Left kidney (tissue), 2 donors: Measurements from ENCODE around the gene NKPD1. TPM values are rescaled to one million over a fixed set of nuclear protein-coding genes. Genes with fewer than 3 reads are reported as not detected.

Experiments used
- DNase-seq: peaks from one replicate; pipeline ENCODE4 v3.0.0-alpha.2; 2013
- polyA plus RNA-seq: library from polyadenylated mRNA; unstranded; fragments of 120-200 nt; gene quantifications from one replicate; pipeline ENCODE4 v1.2.1, GENCODE V29; 2013; ENCODE audit not compliant: insufficient read length

Gene NKPD1
- polyA plus RNA-seq, 1 donor, result 0.17 TPM

DNA sequence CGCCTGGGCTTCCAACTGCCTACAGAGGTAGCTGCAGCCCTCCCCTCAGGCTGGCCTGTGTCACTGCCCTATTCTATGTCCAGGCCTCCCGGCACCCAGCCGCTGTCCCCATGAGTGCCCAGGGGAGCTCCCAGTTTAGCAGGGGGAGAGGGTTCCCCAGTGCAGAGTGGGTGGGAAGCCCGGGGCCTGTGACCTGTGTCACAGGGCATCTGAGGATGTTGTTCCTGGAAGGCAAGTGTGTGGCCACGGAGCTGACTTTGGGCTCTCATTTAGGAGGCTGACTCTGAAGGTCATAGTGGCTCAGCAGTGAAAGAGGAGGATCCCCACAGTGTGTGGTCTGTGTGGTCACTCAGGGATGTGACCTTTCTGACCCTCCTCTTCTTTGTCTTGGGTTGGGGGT, 42.7 kb downstream of the NKPD1 start:
- DNase-seq, result no peak

DNA sequence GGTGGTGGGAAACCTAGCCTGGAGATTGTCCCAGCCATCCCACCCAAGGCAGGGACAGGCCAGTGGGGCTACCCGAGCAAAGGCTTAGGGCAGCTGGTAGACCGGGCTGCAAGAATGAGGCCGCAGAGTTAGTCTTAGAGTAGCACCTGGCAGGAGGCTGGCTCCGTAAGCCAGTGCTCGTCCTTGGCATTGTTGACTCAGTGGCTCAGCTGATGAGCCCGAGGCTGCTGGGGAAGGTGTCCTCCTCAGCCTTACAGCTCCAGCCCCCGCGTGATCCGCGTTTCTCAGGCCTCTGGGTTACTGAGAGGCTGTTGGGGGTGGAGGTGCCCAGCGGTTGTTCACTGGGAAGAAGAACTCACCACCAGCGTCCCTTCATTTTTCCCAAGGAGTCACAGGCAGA, 43.1 kb downstream of the NKPD1 start:
- no peak for DNase-seq

DNA sequence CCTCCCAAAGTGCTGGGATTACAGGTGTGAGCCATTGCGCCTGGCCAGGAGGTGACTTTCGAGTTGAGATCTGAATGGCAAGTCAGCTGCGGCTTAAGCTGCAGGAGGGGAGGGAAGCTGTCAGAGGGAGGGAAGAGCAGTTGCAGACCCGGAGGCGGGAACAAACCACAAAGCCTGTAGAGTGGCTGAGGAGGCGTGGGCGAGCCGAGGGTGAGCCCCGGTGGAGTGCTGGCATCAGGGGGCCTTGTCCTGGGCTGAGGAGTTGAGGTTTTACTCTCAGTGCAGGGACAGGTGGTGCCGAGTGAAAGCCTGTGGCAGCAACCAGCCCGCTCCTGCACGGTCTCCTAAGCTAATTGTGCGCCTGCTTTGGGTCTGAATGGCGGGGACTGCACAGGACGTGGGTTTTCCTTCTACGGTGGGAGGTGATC, 43.6 kb downstream of the NKPD1 start:
- DNase-seq, result no peak

DNA sequence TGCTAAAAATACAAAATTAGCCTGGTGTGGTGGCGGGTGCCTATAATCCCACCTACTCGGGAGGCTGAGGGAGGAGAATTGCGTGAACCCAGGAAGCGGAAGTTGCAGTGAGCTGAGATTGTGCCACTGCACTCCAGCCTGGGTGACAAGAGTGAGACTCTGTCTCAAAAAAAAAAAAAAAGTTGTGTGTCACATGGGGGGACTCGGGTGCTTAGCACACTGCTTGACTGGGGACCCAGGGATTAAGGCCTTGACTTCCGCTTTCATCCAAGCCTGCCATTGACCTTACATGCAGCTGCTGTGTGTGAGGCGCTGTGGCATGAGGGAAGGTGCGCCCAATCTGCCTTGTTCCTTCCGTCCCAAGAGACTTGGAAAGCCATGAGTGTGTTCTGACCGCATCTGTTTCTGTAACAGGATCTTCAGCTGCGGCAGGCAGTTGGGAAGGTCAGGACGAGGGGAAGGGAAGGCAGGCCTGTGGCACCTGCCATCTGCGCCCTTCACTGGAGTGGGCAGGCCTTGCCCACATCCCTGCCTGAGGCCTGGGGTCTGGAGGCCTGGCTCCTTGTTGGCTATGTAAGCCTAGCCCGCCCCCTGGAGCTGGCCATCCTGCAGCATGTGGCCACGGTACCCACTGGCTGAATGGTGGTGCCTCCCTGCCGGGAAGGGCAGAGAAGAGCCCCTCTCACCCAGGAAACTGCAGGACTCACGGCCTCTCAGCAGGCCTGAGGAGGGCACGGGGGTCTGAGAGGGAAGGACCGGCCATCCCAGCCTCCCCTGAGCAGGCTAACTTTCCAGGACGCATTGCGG, 44.8 kb downstream of the NKPD1 start:
- no peak for DNase-seq

DNA sequence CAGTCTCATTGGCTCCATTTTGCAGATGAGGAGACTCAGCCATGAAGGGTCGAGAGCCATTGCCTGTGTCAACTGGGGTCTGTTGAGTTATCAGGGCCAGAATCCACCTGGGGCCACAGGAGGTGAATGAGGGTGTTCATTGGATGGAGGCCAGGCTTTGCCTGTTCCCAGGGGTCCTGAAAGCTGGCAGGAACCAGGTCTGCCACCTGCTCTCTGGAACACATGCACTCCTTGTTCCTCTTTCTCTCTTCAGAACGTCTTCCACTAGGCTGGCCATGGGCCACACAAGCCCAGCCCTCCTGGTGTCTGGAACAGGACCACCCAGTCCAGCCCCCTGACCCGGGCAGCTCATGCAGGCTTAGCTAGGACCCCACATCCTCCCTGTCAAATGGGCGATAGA, 46.7 kb downstream of the NKPD1 start:
- DNase-seq, result no peak

DNA sequence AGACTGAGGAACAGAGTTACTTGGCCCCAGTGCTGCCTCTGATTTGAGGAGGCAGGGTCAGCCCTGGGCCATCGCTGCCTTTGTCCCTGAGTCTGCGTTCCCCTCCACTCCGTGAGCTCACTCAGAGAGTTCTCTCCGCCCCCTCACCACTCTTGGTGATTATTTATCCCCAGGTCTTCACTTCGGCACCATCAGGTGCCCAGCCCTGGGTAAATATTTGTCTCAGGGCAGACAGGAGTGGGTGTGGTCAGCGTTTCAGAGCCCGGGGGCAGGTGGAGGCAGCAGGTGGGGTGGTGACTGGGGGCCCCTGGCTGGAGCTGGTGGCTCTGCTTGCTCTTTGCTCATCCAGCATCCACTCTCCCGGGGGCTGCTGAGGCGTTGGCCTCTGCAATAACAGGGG, 47.2 kb downstream of the NKPD1 start:
- no peak for DNase-seq

DNA sequence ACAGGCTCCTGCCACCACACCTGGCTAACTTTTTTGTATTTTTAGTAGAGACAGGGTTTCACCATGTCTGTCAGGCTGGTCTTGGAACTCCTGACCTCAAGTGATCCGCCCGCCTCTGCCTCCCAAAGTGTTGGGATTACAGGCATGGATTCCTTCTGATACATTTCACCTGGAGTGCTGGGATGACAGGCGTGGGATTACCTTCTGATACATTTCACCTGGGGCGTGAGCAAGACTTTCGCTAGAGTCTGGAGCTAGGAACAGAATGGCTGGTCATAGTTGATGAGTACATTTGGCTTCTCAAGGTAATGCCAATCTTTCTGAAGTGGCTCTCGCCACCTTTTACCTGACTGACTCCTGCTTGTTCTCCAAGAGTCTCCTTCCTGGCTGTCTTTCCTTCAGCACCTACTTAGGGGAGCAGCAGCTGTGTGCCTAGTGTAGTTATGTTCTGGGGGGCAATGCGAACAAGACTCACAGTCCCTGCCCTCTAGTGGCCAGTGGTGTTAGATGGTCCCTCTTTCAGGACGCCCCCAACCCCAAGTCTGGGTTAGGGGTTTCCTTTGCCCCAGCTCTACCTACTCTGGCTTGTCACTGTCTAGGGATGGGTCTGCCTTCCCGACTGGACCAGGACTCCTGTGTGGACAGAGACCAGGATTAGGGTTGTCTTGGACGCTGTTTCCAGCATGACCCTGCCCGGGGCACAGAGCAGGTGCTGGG, 48.5 kb downstream of the NKPD1 start:
- no peak for DNase-seq

Other genes with a start within 250 kb of the NKPD1 start
- gene APOC1, start 246.4 kb downstream of the NKPD1 start, polyA plus RNA-seq, result 10.9 TPM
- gene APOC4, start 218.7 kb downstream of the NKPD1 start, polyA plus RNA-seq, result not detected
- 10.1 TPM for gene APOC2, start 214.9 kb downstream of the NKPD1 start, polyA plus RNA-seq
- gene CLPTM1, start 205.6 kb downstream of the NKPD1 start, polyA plus RNA-seq, result 121 TPM
- gene RELB, start 159.5 kb downstream of the NKPD1 start, polyA plus RNA-seq, result 4.5 TPM
- 76.8 TPM for gene CLASRP, start 121.9 kb downstream of the NKPD1 start, polyA plus RNA-seq
- gene ZNF296, start 84.5 kb downstream of the NKPD1 start, polyA plus RNA-seq, result 0.98 TPM
- gene GEMIN7, start 81.7 kb downstream of the NKPD1 start, polyA plus RNA-seq, result 22.5 TPM
- 23.6 TPM for gene PPP1R37, start 67.8 kb downstream of the NKPD1 start, polyA plus RNA-seq
- gene TRAPPC6A, start 17.3 kb upstream of the NKPD1 start, polyA plus RNA-seq, result 24.5 TPM
- gene BLOC1S3, start 17.8 kb upstream of the NKPD1 start, polyA plus RNA-seq, result 9.4 TPM
- gene EXOC3L2, start 84.4 kb upstream of the NKPD1 start, polyA plus RNA-seq, result 5.1 TPM
- 41.7 TPM for gene MARK4, start 90.3 kb upstream of the NKPD1 start, polyA plus RNA-seq
- 0.38 TPM for gene CKM, start 161.9 kb upstream of the NKPD1 start, polyA plus RNA-seq
- gene KLC3, start 179.8 kb upstream of the NKPD1 start, polyA plus RNA-seq, result 1.7 TPM
- gene ERCC2, start 209.6 kb upstream of the NKPD1 start, polyA plus RNA-seq, result 38.0 TPM
- gene PPP1R13L, start 244.1 kb upstream of the NKPD1 start, polyA plus RNA-seq, result 9.1 TPM
- 3.3 TPM for gene POLR1G, start 245.7 kb upstream of the NKPD1 start, polyA plus RNA-seq